ENCODE measurements around the gene IL37. TPM values are rescaled to one million over a fixed set of nuclear protein-coding genes. Genes with fewer than 3 reads are reported as not detected.
A peak's percentile ranks its signal among the peaks of the same experiment; 100 is the strongest.

Gene IL37
- total and polyA plus RNA-seq, 8 donors, result 0.21 to 1.1 (median 0.31) TPM; not detected in 4

DNA sequence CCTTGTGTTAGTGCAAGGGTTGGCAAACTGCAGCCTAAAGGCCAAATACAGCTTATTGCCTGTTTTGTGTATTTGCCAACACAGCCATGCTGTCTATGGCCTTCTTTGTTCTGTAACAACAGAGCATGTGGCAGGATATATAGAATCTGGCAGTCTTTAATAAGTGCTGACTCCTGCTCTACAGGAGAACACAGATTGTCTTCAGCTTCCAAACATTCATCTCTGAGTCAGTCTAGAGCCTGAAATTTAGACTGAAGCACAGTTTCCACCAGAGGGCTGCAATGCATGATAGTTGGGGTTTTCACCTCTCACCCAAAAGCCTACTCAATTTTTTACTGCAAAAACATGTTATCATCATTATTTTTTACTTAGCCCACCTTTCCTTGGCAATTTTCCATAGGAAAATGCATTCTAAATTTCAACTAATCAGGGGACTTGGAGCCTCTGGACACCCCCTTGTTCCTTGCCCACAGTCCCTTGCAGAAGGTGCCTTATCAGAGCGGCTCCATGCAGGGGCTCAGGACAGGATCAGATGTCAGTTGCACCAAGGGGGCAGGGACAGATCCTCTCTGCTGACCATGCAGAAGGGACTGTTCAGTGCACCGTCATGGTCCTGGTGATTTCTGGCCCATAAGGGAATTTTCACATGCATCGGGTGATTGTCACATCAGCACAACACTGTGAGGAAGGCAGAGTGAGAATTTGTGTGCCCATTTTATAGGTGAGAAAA, 12.4 kb downstream of the IL37 start:
- Histone ChIP-seq H3K36me3 (no peaks in the 10 kb centered on the region), H3K4me1 (no peaks in the 10 kb centered on the region), H3K4me3 (no peak overlapping the region), H3K9me3 (no peaks in the 10 kb centered on the region), H3K27ac (no peak overlapping the region), H3K27me3 (no peaks in the 10 kb centered on the region)
- TF ChIP-seq, protein P1, sequence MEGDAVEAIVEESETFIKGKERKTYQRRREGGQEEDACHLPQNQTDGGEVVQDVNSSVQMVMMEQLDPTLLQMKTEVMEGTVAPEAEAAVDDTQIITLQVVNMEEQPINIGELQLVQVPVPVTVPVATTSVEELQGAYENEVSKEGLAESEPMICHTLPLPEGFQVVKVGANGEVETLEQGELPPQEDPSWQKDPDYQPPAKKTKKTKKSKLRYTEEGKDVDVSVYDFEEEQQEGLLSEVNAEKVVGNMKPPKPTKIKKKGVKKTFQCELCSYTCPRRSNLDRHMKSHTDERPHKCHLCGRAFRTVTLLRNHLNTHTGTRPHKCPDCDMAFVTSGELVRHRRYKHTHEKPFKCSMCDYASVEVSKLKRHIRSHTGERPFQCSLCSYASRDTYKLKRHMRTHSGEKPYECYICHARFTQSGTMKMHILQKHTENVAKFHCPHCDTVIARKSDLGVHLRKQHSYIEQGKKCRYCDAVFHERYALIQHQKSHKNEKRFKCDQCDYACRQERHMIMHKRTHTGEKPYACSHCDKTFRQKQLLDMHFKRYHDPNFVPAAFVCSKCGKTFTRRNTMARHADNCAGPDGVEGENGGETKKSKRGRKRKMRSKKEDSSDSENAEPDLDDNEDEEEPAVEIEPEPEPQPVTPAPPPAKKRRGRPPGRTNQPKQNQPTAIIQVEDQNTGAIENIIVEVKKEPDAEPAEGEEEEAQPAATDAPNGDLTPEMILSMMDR (IDR thresholded peaks at IDR 0.05), result no peak
- DNase-seq (no peak), ATAC-seq (no peak)
- intact Hi-C loops (cut with DNase I), result no loop called here

DNA sequence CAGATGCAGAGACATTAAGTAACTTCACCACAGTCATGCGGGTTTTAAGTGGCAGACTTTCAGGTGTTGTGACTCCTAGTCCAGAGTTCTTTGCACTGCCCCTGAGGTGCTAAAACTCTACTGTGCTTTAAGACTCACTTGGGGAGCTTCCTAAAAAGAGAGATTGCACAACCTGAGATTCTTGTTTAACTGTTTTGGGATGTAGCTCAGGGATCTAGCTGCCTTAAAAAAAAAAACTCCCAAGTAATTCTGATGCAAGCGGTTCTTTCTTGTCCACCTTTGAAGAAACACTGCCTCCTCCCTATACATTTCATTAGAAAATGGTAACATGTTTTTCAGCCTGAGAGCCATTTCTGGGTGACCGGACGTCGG, 13.0 kb downstream of the IL37 start:
- Histone ChIP-seq H3K27me3 (no peaks in the 10 kb centered on the region), H3K9me3 (no peaks in the 10 kb centered on the region), H3K4me3 (no peak overlapping the region), H3K36me3 (no peaks in the 10 kb centered on the region), H3K27ac (no peak overlapping the region), H3K4me1 (no peaks in the 10 kb centered on the region)
- DNase-seq (no peak), ATAC-seq (no peak)
- intact Hi-C loops (cut with DNase I), result no loop called here
- TF ChIP-seq, protein P1 (IDR thresholded peaks at IDR 0.05), result no peak

DNA sequence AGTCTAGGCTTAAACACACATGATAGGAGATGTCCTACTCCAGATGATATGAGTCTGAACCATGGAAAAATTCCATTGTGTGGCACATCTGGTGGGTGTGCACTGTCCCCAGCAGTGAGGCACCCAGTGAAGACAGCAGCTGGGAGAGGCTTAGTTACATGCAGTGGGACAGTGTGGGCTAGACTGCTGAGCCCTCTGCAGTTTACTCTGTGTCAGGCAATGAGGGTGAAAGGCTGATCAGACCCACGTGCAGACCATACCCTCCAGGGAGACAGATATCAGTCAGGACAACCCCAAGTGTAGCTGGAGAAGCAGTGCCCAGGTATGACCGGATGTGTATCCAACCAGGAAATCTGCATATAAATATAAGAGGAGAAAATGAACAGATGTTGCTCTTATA, 13.4 kb downstream of the IL37 start:
- no peak overlapping the region for H3K27ac ChIP-seq
- H3K4me1 ChIP-seq, result no peaks in the 10 kb centered on the region
- no peaks in the 10 kb centered on the region for H3K27me3 ChIP-seq
- no peaks in the 10 kb centered on the region for H3K36me3 ChIP-seq
- no peak overlapping the region for H3K4me3 ChIP-seq
- no peak for ATAC-seq
- intact Hi-C loops (cut with DNase I), result no loop called here
- H3K9me3 ChIP-seq, result no peaks in the 10 kb centered on the region
- TF ChIP-seq, protein P1 (IDR thresholded peaks at IDR 0.05), result no peak
- no peak for DNase-seq

DNA sequence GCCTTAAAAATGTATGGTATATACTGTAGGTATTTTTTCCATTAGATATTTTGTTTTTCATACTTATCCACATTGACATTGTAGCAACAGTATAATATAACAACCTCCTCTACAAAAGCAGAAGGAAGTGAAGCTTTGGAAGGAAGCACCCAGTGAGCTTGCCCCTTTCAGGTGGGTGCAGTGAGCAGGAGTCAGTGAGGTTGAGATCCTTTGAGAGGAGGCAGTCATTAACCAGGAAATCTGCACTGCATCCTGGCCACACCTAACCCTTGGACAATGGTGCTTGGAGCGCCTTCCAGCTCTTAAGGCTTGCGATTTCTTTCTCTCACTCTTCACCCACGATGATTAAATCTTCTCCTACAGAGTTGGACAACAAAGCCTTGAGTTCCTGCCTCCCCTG, 13.9 kb downstream of the IL37 start:
- H3K4me1 ChIP-seq, result no peaks in the 10 kb centered on the region
- H3K27me3 ChIP-seq, result no peaks in the 10 kb centered on the region
- H3K36me3 ChIP-seq, result no peaks in the 10 kb centered on the region
- TF ChIP-seq, protein P1 (IDR thresholded peaks at IDR 0.05), result no peak
- intact Hi-C loops (cut with DNase I), result no loop called here
- H3K27ac ChIP-seq, result no peak overlapping the region
- H3K9me3 ChIP-seq, result no peaks in the 10 kb centered on the region
- ATAC-seq (peak; percentile 97), DNase-seq (peak in 1 of 4 donors; percentile 42)
- H3K4me3 ChIP-seq, result no peak overlapping the region

DNA sequence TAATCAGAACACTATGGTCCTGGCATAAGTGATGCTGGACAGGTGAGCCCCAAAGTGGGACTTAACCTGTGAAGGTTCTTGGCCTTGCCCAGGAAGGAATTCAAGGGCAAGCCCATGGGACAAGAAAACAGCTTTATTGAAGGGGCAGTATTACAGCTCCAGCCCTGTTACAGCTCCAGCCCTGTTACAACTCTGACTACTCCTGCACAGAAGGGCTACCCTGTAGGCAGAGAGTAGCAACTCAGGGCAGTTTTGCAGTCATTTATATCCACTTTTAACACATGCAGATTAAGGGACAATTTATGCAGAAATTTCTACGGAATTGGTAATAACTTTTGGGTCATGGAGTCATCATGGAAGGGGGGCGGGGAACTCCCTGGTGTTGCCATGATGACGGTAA, 15.7 kb downstream of the IL37 start:
- H3K27me3 ChIP-seq, result no peaks in the 10 kb centered on the region
- H3K27ac ChIP-seq, result no peak overlapping the region
- no peaks in the 10 kb centered on the region for H3K9me3 ChIP-seq
- ATAC-seq, result no peak
- DNase-seq, result no peak
- H3K4me3 ChIP-seq, result no peak overlapping the region
- no peaks in the 10 kb centered on the region for H3K36me3 ChIP-seq
- TF ChIP-seq, protein P1 (IDR thresholded peaks at IDR 0.05), result no peak
- intact Hi-C loops (cut with DNase I), result no loop called here
- H3K4me1 ChIP-seq, result no peaks in the 10 kb centered on the region

All from left lung (tissue), 10 donors.